ELF-1 (cell line): ENCODE measurements around the gene ARL15.

Source experiments
- DNase-seq: peaks from one replicate; pipeline ENCODE4 v3.0.0-alpha.2; 2016; ENCODE audit warnings: low read depth, low spot score

The ARL15 gene

GRCh38 chr5:54251981-54252380 lies 58.4 kb downstream of the ARL15 start:
- DNase-seq = no peak

GRCh38 chr5:54249210-54250028 lies 61.0 kb downstream of the ARL15 start:
- no peak for DNase-seq

DNA sequence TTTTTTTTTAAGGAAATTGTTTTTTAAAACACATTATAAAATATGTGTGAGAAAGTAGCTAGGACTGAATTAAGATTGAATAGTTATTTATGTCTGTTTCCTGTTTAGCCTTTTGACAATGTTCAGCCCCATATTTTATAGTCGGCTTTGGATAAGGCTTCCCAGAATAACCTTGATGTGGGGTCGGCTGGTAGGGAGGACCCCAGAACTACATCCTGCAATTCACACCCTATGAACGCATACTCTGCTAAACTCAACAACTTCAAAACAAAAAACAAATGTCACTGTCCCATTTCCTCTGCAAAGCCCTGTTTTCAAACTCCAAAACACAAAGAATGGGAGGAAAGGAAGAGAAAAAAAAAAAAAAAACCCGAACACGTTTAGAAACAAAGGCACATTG lies 63.1 kb downstream of the ARL15 start:
- DNase-seq = no peak

- peak; percentile 17 for DNase-seq
Measured at GRCh38 chr5:54243483-54244080, 66.8 kb downstream of the ARL15 start.

- DNase-seq = no peak
Measured at GRCh38 chr5:54242297-54242696, 68.1 kb downstream of the ARL15 start.

- DNase-seq = no peak
Measured at GRCh38 chr5:54234304-54234933, 76.0 kb downstream of the ARL15 start.

DNA sequence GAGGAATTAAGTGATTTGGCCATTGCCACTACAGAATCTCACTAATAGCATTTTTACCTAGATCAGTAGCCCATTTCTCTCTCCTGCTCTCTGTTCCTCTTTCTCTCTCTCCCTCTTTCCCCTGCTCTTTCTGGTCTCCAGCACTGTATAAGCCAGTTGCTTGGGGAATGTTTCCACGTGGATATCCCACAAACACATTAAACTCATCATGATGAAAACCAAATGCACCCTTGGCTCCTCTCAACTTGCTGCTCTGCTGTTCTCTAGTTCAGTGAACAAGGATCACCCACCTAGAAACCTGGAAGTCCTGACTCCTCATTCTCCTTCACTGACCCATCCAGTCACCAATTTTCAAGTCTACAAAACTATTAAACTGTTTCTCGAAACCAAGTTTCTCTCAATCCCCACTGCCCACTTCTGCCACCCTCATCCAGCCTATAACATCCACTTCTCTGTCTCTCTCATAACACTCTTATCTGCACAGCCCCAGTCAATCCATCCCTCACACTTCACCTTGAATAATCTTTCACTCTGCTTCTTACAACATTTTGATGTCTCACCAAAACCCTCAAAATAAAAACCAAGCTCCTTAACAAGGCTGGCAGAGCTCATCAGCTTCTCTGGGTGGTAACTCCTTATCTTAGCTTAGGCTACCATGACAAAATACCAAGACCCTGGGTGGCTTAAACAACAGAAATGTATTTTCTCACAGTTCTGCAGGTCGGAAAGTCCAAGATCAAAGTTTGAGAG lies 79.3 kb downstream of the ARL15 start:
- DNase-seq = no peak

- peak; percentile 53 for DNase-seq
Measured at GRCh38 chr5:54229041-54229780, 81.2 kb downstream of the ARL15 start.

DNA sequence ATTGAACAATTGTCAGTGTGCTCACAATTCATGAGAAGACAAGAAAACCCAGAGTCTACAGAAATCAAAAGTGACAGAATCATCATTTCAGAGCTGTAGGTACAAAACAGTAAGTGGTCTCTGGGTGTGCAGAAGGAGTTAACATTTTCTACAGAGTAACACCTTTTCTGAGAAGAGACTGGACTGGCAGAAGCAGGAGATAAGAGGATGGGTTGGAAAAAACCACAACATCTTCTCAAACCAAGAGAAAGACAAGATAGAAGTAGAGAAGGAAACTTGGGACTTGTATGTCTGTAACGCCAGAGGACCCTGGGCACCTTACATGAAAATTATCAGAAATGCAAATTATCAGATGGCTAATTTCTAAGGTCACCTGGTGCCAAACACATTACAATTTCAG lies 82.6 kb downstream of the ARL15 start:
- DNase-seq = no peak

- DNase-seq = no peak
Measured at GRCh38 chr5:54227109-54227508, 83.3 kb downstream of the ARL15 start.

DNA sequence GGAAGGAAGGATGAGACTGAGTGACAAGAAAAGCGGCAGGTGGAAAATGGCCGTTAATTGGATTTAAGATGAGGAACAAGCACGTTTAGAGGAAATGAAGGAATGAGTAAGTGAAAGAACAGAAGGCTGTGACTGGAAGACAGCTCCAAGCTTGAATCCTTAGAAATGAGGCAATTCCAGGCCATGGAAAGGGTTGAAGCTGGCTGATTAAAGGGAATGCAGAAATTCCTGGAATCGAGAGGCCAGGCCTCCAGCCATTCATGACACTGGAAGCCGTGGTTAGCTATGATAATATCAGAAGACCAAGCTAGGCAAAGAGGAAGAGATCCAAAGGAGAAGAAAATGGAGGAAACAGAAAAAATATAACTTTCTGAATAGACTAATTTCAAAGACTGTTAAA lies 84.2 kb downstream of the ARL15 start:
- no peak for DNase-seq

- no peak for DNase-seq
Measured at GRCh38 chr5:54224103-54224826, 86.1 kb downstream of the ARL15 start.

DNA sequence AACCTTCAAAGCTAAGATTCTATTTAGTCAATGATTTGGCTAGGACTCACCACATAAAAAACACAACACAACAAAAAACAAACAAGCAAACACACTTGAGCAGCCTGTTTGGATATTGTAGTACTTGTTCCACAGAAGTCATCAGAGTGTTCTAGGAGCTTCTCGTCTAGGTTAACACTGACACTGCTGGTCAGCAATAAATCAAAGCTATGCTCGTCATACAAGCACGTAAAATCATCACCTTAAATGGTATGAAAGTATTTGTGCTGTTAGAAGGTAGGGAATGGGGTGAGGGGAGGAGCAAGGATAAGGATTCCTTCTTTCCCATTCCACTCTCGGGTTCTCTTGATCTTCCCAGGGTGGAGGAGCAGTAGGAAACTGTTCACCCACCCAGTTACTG lies 88.0 kb downstream of the ARL15 start:
- no peak for DNase-seq

- no peak for DNase-seq
Measured at GRCh38 chr5:54221135-54221534, 89.2 kb downstream of the ARL15 start.

- DNase-seq = no peak
Measured at GRCh38 chr5:54220230-54221040, 89.9 kb downstream of the ARL15 start.

DNA sequence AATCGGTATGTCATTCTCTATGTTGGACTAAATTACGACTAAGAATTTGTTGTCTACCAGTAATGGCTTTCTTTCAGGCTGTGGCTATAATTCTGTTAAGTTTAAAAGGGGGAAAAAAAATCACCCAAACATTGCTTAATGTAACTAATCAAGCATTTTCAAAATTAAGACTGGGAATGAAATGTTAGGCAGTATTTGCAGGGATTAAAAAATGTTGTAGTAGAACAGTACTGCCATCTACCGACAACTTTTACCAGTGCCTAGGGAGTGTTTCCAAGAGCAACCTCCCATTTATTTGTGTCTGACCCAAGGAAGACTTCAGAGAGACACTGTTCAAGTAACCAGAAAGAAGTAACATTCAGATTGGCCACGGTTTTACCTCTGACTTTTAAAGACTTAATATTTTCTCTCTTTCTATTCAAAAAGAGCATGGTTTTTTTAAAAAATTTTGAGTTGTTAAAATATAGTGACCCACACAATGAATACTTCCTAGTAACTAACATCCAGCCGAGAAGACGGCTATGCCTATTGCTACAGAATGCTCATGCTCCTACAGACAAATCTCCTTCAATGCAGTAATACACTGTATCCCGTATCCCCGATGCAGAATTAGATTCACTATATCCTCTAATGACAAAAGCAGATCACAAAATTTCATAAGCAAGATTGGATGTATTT lies 92.4 kb downstream of the ARL15 start:
- DNase-seq = peak; percentile 71

GRCh38 chr5:54215233-54215736 lies 95.1 kb downstream of the ARL15 start:
- DNase-seq = peak; percentile 58

- no peak for DNase-seq
Measured at GRCh38 chr5:54214722-54215121, 95.7 kb downstream of the ARL15 start.

DNA sequence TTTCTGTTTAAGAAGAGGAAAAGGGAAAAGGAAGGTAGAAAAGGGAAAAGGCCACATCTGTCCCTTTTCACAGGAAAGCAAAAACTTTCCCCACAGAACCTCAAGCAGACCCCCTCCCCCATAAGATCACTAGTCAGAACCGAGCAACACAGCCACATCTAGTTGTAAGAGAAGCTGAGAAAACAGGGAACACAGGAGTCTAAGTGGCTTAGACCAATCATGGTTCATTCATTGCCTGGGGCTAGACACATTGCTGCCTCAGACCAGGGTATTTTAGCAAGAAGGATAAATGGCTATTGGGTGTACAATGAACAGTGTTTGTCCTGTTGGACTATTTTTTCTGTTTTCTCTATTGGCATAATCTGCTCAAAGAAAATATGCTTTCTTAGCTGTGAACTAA lies 98.0 kb downstream of the ARL15 start:
- peak; percentile 69 for DNase-seq
